Endodermal cell (in vitro differentiated cells): ENCODE data around the gene RAB25. TPM values are rescaled to one million over a fixed set of nuclear protein-coding genes. Genes with fewer than 3 reads are reported as not detected.
"Not testable (repeated sequence)": the region's sequence is repeated elsewhere in the genome, so short reads cannot be mapped to it uniquely, and the experiment has no call there.

Source experiments
- DNase-seq: peaks from one replicate; pipeline ENCODE4 v3.0.0-alpha.2; 2017
- H3K27ac ChIP-seq: 2 replicates; pipeline ENCODE4 v1.5.1; 2013; ENCODE audit warnings: mild to moderate bottlenecking, low read depth, low read length, moderate library complexity
- H3K27me3 ChIP-seq: 2 replicates; pipeline ENCODE4 v1.6.1; 2013; ENCODE audit warnings: mild to moderate bottlenecking, low read length, moderate library complexity; ENCODE audit not compliant: insufficient read depth, control insufficient read depth, poor library complexity, severe bottlenecking
- H3K36me3 ChIP-seq: 2 replicates; pipeline ENCODE4 v1.7.0; 2013; ENCODE audit warnings: mild to moderate bottlenecking, low read length, moderate library complexity; ENCODE audit not compliant: control insufficient read depth, insufficient read depth
- H3K4me1 ChIP-seq: one replicate; pipeline ENCODE4 v1.7.0; 2013; ENCODE audit warnings: low read length; ENCODE audit not compliant: control insufficient read depth, insufficient read depth
- H3K4me3 ChIP-seq: 2 replicates; pipeline ENCODE4 v1.5.1; 2013; ENCODE audit warnings: mild to moderate bottlenecking, low read length, moderate library complexity
- H3K9ac ChIP-seq: 2 replicates; pipeline ENCODE4 v1.6.1; 2013; ENCODE audit warnings: mild to moderate bottlenecking, low read length, moderate library complexity; ENCODE audit not compliant: poor library complexity, severe bottlenecking; ENCODE audit errors: extremely low read depth
- H3K9me3 ChIP-seq: 2 replicates; pipeline ENCODE4 v1.6.1; 2013; ENCODE audit warnings: mild to moderate bottlenecking, low read length, moderate library complexity; ENCODE audit not compliant: control insufficient read depth
- H3K27ac Mint-ChIP-seq: 2 replicates; pipeline ENCODE4 v1.8.0; 2020; ENCODE audit warnings: mixed read lengths
- H3K27me3 Mint-ChIP-seq: 2 replicates; pipeline ENCODE4 v1.8.0; 2021; ENCODE audit warnings: mild to moderate bottlenecking, mixed read lengths; ENCODE audit not compliant: insufficient read depth
- H3K36me3 Mint-ChIP-seq: 2 replicates; pipeline ENCODE4 v1.8.0; 2020; ENCODE audit warnings: low read depth, mixed read lengths
- H3K4me1 Mint-ChIP-seq: 2 replicates; pipeline ENCODE4 v1.8.0; 2020; ENCODE audit warnings: mixed read lengths
- H3K4me3 Mint-ChIP-seq: 2 replicates; pipeline ENCODE4 v1.8.0; 2020; ENCODE audit warnings: mild to moderate bottlenecking, moderate library complexity, mixed read lengths
- H3K9me3 Mint-ChIP-seq: 2 replicates; pipeline ENCODE4 v1.8.0; 2020; ENCODE audit warnings: mild to moderate bottlenecking, mixed read lengths
- WGBS, 2 experiments: methylation state at CpG; one replicate each; pipeline versions ENCODE4 v1.1.5 to v1.1.7; 2013; ENCODE audit warnings: missing lambda C conversion rate in 2 of 2, mixed read lengths in 1 of 2; ENCODE audit not compliant: insufficient coverage in 1 of 2, insufficient read length in 1 of 2; 5-methylcytosine and 5-hydroxymethylcytosine counted together
- total RNA-seq, 2 donors: library from RNA; stranded (reverse); fragmentation: NEBNext Ultra II Directional in 1 of 2; extraction: Animal tissue kit (Norgen Biotek cat#: 25700) in 1 of 2; gene quantifications; 2 replicates in 1 of 2; 3 replicates in 1 of 2; pipeline ENCODE4 v1.2.1, GENCODE V29; 2021
- TF ChIP-seq, protein P1 (sequence below): fragments of 200-600 bp; sonication (generic); conservative IDR thresholded peaks from 2 replicates; pipeline ENCODE4 v1.5.0; 2021; ENCODE audit warnings: antibody characterized with exemption, mild to moderate bottlenecking

Gene RAB25
- total RNA-seq, 2 donors from 2014 or later: 82.0 to 84.4 TPM

DNA sequence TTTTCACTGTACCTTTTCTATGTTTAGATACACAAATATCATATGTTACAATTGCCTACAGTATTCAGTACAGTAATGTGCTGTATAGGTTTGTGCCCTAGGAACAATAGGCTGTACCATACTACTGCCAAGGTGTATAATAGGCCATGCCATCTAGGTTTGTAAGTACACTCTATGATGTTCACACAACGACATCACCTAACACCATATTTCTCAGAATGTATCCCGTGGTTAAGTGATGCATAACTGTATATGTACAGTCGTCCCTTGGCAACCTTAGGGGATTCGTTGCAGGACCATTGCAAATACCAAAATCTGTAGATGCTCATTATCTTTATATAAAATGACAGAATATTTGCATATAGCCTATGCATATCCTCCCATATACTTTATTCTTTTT is 34.4 kb upstream of the RAB25 start:
- Histone ChIP-seq H3K9ac (no peak overlapping the region), H3K27ac (no peak overlapping the region), H3K36me3 (no peaks in the 10 kb centered on the region), H3K27me3 (peaks cover 4% of the 10 kb centered on the region), H3K4me1 (no peaks in the 10 kb centered on the region), H3K4me3 (no peak overlapping the region), H3K9me3 (no peaks in the 10 kb centered on the region)
- DNase-seq: no peak
- H3K9me3 Mint-ChIP-seq: no peaks in the 10 kb centered on the region
- peaks cover 3% of the 10 kb centered on the region for H3K4me1 Mint-ChIP-seq
- no peak overlapping the region for H3K27ac Mint-ChIP-seq
- TF ChIP-seq, protein P1, sequence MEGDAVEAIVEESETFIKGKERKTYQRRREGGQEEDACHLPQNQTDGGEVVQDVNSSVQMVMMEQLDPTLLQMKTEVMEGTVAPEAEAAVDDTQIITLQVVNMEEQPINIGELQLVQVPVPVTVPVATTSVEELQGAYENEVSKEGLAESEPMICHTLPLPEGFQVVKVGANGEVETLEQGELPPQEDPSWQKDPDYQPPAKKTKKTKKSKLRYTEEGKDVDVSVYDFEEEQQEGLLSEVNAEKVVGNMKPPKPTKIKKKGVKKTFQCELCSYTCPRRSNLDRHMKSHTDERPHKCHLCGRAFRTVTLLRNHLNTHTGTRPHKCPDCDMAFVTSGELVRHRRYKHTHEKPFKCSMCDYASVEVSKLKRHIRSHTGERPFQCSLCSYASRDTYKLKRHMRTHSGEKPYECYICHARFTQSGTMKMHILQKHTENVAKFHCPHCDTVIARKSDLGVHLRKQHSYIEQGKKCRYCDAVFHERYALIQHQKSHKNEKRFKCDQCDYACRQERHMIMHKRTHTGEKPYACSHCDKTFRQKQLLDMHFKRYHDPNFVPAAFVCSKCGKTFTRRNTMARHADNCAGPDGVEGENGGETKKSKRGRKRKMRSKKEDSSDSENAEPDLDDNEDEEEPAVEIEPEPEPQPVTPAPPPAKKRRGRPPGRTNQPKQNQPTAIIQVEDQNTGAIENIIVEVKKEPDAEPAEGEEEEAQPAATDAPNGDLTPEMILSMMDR: no peak
- H3K36me3 Mint-ChIP-seq: no peaks in the 10 kb centered on the region
- no peak overlapping the region for H3K4me3 Mint-ChIP-seq
- peaks cover 14% of the 10 kb centered on the region for H3K27me3 Mint-ChIP-seq
- WGBS, 2 experiments: 83 to 96% methylated on average over 1 to 3 of the region's 4 CpGs

DNA sequence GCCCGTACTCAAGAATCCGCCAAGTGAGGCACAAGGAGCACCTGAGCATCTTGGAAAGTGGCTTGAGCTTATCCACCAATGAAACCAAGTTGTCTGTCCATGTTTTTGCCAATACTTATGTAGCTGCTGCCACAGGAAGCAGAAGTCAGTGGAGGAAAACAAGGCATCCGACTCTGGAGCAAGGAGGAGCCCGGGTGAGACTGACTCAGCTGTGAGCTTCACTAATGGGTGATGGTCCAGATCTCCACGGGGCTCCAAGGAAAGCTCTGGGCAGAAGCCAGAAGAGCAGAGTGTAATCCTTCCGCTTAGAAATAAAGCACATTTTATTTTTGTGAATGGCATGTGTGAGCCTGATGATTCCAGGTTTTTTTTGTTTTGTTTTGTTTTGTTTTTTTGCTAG is 27.9 kb upstream of the RAB25 start:
- Histone ChIP-seq H3K9me3 (no peaks in the 10 kb centered on the region), H3K36me3 (peaks cover 16% of the 10 kb centered on the region), H3K27ac (no peak overlapping the region), H3K27me3 (no peaks in the 10 kb centered on the region), H3K4me3 (no peak overlapping the region), H3K4me1 (no peaks in the 10 kb centered on the region), H3K9ac (no peak overlapping the region)
- Mint-ChIP-seq H3K4me1 (no peaks in the 10 kb centered on the region), H3K27me3 (no peaks in the 10 kb centered on the region), H3K27ac (no peak overlapping the region), H3K9me3 (no peaks in the 10 kb centered on the region), H3K4me3 (no peak overlapping the region), H3K36me3 (peaks cover 18% of the 10 kb centered on the region)
- TF ChIP-seq, protein P1: no peak
- WGBS, 2 experiments: 92 to 96% methylated on average over 5 to 6 of the region's 6 CpGs
- no peak for DNase-seq

DNA sequence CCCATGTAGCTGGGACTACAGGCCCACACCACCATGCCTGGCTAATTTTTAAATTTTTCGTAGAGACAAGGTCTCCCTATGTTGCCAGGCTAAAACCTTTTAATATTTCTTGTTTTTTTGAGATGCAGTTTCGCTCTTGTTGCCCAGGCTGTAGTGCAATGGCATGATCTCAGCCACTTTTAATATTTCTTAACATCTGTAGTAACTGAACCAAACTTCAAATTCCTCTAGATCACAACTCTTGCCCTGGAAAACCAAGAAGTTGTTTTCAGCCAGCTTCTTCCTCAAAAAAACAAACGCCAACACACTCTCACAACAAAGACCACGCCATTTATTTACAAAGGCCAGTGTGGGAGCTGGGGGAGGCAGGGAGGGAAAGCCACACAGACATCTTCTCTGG is 26.0 kb upstream of the RAB25 start:
- not testable (repeated sequence) for H3K9ac ChIP-seq, H3K27me3 ChIP-seq, H3K9me3 Mint-ChIP-seq, H3K27ac ChIP-seq, DNase-seq, H3K4me1 Mint-ChIP-seq, H3K4me3 ChIP-seq, H3K4me3 Mint-ChIP-seq, H3K4me1 ChIP-seq, H3K27me3 Mint-ChIP-seq, H3K9me3 ChIP-seq
- Mint-ChIP-seq H3K36me3 (peaks cover 30% of the 10 kb centered on the region), H3K27ac (peak overlapping the region; percentile 5)
- H3K36me3 ChIP-seq: peaks cover 23% of the 10 kb centered on the region
- WGBS, 2 experiments: 94 to 96% methylated on average over 2 to 3 of the region's 4 CpGs

DNA sequence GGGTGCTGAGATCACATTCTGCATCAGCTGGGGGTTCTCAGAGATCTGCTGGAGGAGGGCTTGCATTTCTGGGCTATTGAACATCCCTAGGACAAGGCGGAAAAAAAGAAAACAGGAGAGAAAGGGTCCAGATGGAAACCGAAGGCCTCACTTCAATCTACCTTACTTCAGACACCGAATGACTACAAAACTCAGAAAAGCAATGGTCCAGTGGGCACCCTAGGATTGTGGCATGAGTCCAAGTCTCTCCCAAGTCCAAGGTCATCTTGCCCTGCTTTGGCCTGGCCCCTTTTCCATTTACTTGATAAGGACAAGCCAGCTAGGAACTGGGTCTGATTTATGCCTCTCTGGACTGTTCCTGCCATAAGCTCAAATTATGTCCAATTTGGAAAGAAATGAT is 18.1 kb upstream of the RAB25 start:
- Histone ChIP-seq H3K4me1 (peaks cover 4% of the 10 kb centered on the region), H3K9me3 (no peaks in the 10 kb centered on the region), H3K27me3 (no peaks in the 10 kb centered on the region), H3K4me3 (no peak overlapping the region), H3K27ac (no peak overlapping the region), H3K9ac (no peak overlapping the region), H3K36me3 (peaks cover 72% of the 10 kb centered on the region)
- no peak overlapping the region for H3K27ac Mint-ChIP-seq
- no peaks in the 10 kb centered on the region for H3K9me3 Mint-ChIP-seq
- peaks cover 62% of the 10 kb centered on the region for H3K36me3 Mint-ChIP-seq
- TF ChIP-seq, protein P1: no peak
- 82 to 87% methylated on average over 3 of the region's 3 CpGs for WGBS, 2 experiments
- H3K27me3 Mint-ChIP-seq: no peaks in the 10 kb centered on the region
- no peaks in the 10 kb centered on the region for H3K4me1 Mint-ChIP-seq
- H3K4me3 Mint-ChIP-seq: no peak overlapping the region
- no peak for DNase-seq
